Left colon (tissue), 2 donors: ENCODE measurements around the gene CGNL1. TPM values are rescaled to one million over a fixed set of nuclear protein-coding genes. Genes with fewer than 3 reads are reported as not detected.

Experiments used
- ATAC-seq: fragments of 200-7000 bp; cut with Tn5 transposase; one replicate; pipeline ENCODE4 v1.9.1; 2020; ENCODE audit warnings: mild to moderate bottlenecking, moderate library complexity
- DNase-seq, 2 donors: peaks; one replicate each; pipeline ENCODE4 v3.0.0-alpha.2; 2020
- intact Hi-C, 2 donors: fragments of 100-400 bp; cut with DNase I in 1 of 2; cut with micrococcal nuclease in 1 of 2; formaldehyde crosslinking; loops; one replicate each; pipeline versions ENCODE4 v1.11.2 to v1.14.0; 2022; cut with DNase I, micrococcal nuclease
- total RNA-seq, 2 donors: library from RNA; stranded (reverse); fragmentation: NEBNext Ultra II Directional; extraction: Animal tissue kit (Norgen Biotek cat#: 25700); gene quantifications; one replicate each; pipeline ENCODE4 v1.2.1, GENCODE V29; 2021
- donor health status: DM: no; HTN: no; CAD: no.
- donor health status: DM: yes; HTN: yes; CAD: no.

The CGNL1 gene
- total RNA-seq, 2 donors from 2014 or later = 2.8 to 4.1 TPM

- intact Hi-C loops = no loop called here
- no peak for ATAC-seq
- no peak for DNase-seq
These were observed 169.7 kb downstream of the CGNL1 start for GRCh38 chr15:57545995-57546394.

- no peak for ATAC-seq
- intact Hi-C loops = no loop called here
- DNase-seq = no peak
These were observed 171.0 kb downstream of the CGNL1 start for GRCh38 chr15:57547243-57547755.

- no peak for DNase-seq
- intact Hi-C loops = no loop called here
- peak; percentile 54 for ATAC-seq
These were observed 172.0 kb downstream of the CGNL1 start for GRCh38 chr15:57548351-57548750.

GRCh38 chr15:57548835-57549234, 172.5 kb downstream of the CGNL1 start:
- ATAC-seq (peak; percentile 75), DNase-seq (peak in 1 of 2 donors; percentile 60)
- intact Hi-C loops = no loop called here

- no peak for ATAC-seq
- intact Hi-C loops = loop anchor here in 1 of 2 donors (10.0 kb wide), 1 partner anchor 315 kb away; no protein-coding TSS in a partner anchor
- no peak for DNase-seq
These were observed 173.6 kb downstream of the CGNL1 start for GRCh38 chr15:57549935-57550334.

- DNase-seq = peak; percentile 66 to 83
- ATAC-seq = peak; percentile 53
- intact Hi-C loops = loop anchor here in 1 of 2 donors (10.0 kb wide), 1 partner anchor 314 kb away; no protein-coding TSS in a partner anchor
These were observed 174.3 kb downstream of the CGNL1 start for GRCh38 chr15:57550640-57551039.

- DNase-seq (no peak), ATAC-seq (no peak)
- intact Hi-C loops = loop anchor here in 1 of 2 donors (10.0 kb wide), 1 partner anchor 313 kb away; no protein-coding TSS in a partner anchor
These were observed 175.7 kb downstream of the CGNL1 start for GRCh38 chr15:57551715-57552677.

- ATAC-seq = no peak
- DNase-seq = no peak
- intact Hi-C loops = loop anchor here in 1 of 2 donors (10.0 kb wide), 1 partner anchor 312 kb away; no protein-coding TSS in a partner anchor
These were observed 176.5 kb downstream of the CGNL1 start for GRCh38 chr15:57552678-57553334.

GRCh38 chr15:57553526-57553925, 177.2 kb downstream of the CGNL1 start:
- DNase-seq (no peak), ATAC-seq (no peak)
- intact Hi-C loops = loop anchor here in 1 of 2 donors (10.0 kb wide), 1 partner anchor 311 kb away; no protein-coding TSS in a partner anchor

- ATAC-seq (no peak), DNase-seq (no peak)
- intact Hi-C loops = loop anchor here in 1 of 2 donors (10.0 kb wide), 1 partner anchor 311 kb away; no protein-coding TSS in a partner anchor
These were observed 177.9 kb downstream of the CGNL1 start for GRCh38 chr15:57554063-57554811.

GRCh38 chr15:57554812-57555179, 178.5 kb downstream of the CGNL1 start:
- DNase-seq = no peak
- ATAC-seq = no peak
- intact Hi-C loops = loop anchor here in 1 of 2 donors (5.0 to 10.0 kb wide), 2 partner anchors 58 to 310 kb away; no protein-coding TSS in a partner anchor

- intact Hi-C loops = loop anchor here in 1 of 2 donors (5.0 to 10.0 kb wide), 2 partner anchors 57 to 310 kb away; no protein-coding TSS in a partner anchor
- ATAC-seq (no peak), DNase-seq (no peak)
These were observed 179.0 kb downstream of the CGNL1 start for GRCh38 chr15:57555270-57555669.

- no peak for ATAC-seq
- DNase-seq = no peak
- intact Hi-C loops = loop anchor here in 1 of 2 donors (5.0 to 10.0 kb wide), 2 partner anchors 56 to 309 kb away; no protein-coding TSS in a partner anchor
These were observed 179.7 kb downstream of the CGNL1 start for GRCh38 chr15:57556040-57556439.

- intact Hi-C loops = loop anchor here in 1 of 2 donors (5.0 to 10.0 kb wide), 2 partner anchors 55 to 308 kb away; no protein-coding TSS in a partner anchor
- ATAC-seq (no peak), DNase-seq (peak in 1 of 2 donors; percentile 12)
These were observed 181.0 kb downstream of the CGNL1 start for GRCh38 chr15:57557267-57557666.

GRCh38 chr15:57557810-57558209, 181.5 kb downstream of the CGNL1 start:
- intact Hi-C loops = loop anchor here in 1 of 2 donors (5.0 to 10.0 kb wide), 2 partner anchors 54 to 307 kb away; no protein-coding TSS in a partner anchor
- no peak for ATAC-seq
- DNase-seq = no peak

- peak; percentile 96 for ATAC-seq
- DNase-seq = peak; percentile 86 to 89
- intact Hi-C loops = loop anchor here in 1 of 2 donors (5.0 to 10.0 kb wide), 2 partner anchors 52 to 305 kb away; no protein-coding TSS in a partner anchor
These were observed 183.6 kb downstream of the CGNL1 start for GRCh38 chr15:57559875-57560274.

GRCh38 chr15:57561041-57561711, 184.9 kb downstream of the CGNL1 start:
- DNase-seq (peak; percentile 68), ATAC-seq (peak; percentile 76)
- intact Hi-C loops = no loop called here
